Ishikawa (cell line): ENCODE measurements around the gene DPP4.

Experiments
- CEBPB ChIP-seq: IDR thresholded peaks from 2 replicates; pipeline ENCODE4 v1.6.1; 2012
- CREB1 ChIP-seq: IDR thresholded peaks from 2 replicates; pipeline ENCODE4 v1.6.1; 2012; ENCODE audit warnings: low read depth
- EGR1 ChIP-seq: IDR thresholded peaks from 2 replicates; pipeline ENCODE4 v1.6.1; 2012
- FOXM1 ChIP-seq: IDR thresholded peaks from 2 replicates; pipeline ENCODE4 v1.6.1; 2012; ENCODE audit warnings: low read depth, borderline replicate concordance
- MAX ChIP-seq: IDR thresholded peaks from 2 replicates; pipeline ENCODE4 v1.6.1; 2012
- NFIC ChIP-seq: IDR thresholded peaks from 2 replicates; pipeline ENCODE4 v1.6.1; 2012
- RAD21 ChIP-seq: IDR thresholded peaks from 2 replicates; pipeline ENCODE4 v1.6.1; 2012; ENCODE audit warnings: low read depth
- REST ChIP-seq: IDR thresholded peaks from 2 replicates; pipeline ENCODE4 v1.6.1; 2012; ENCODE audit warnings: low read depth, mild to moderate bottlenecking
- TAF1 ChIP-seq: IDR thresholded peaks from 2 replicates; pipeline ENCODE4 v1.6.1; 2012; ENCODE audit warnings: low read depth, mild to moderate bottlenecking
- TCF12 ChIP-seq: IDR thresholded peaks from 2 replicates; pipeline ENCODE4 v1.6.1; 2012; ENCODE audit warnings: low read depth
- TEAD4 ChIP-seq: IDR thresholded peaks from 2 replicates; pipeline ENCODE4 v1.6.1; 2012
- USF1 ChIP-seq: IDR thresholded peaks from 2 replicates; pipeline ENCODE4 v1.6.1; 2012
- YY1 ChIP-seq: IDR thresholded peaks from 2 replicates; pipeline ENCODE4 v1.6.1; 2012; ENCODE audit warnings: low read depth
- ZBTB7A ChIP-seq: IDR thresholded peaks from 2 replicates; pipeline ENCODE4 v1.6.1; 2012; ENCODE audit warnings: low read depth

Gene DPP4

GRCh38 chr2:162025121-162025911 lies 48.7 kb downstream of the DPP4 start:
- TF ChIP-seq YY1 (no peak), CEBPB (no peak), NFIC (no peak), REST (no peak), EGR1 (no peak), USF1 (no peak), FOXM1 (no peak), TEAD4 (no peak)

GRCh38 chr2:162022290-162022945 lies 51.6 kb downstream of the DPP4 start:
- TF ChIP-seq MAX (no peak), TAF1 (no peak), EGR1 (no peak), YY1 (no peak), FOXM1 (no peak), CEBPB (no peak), REST (no peak), RAD21 (no peak), NFIC (no peak), ZBTB7A (no peak), CREB1 (no peak), TEAD4 (no peak), USF1 (no peak)

GRCh38 chr2:162021516-162022058 lies 52.4 kb downstream of the DPP4 start:
- no peak for TF ChIP-seq MAX

- TF ChIP-seq TCF12: no peak
- no peak for TF ChIP-seq REST
- no peak for TF ChIP-seq CREB1
- TF ChIP-seq YY1: no peak
- no peak for TF ChIP-seq FOXM1
- TF ChIP-seq CEBPB: no peak
- TF ChIP-seq TEAD4: no peak
These were observed 55.5 kb downstream of the DPP4 start for GRCh38 chr2:162018530-162018929.

GRCh38 chr2:162017233-162017632 lies 56.8 kb downstream of the DPP4 start:
- TF ChIP-seq REST (no peak), TAF1 (no peak), TEAD4 (no peak), FOXM1 (no peak), MAX (no peak), EGR1 (no peak), TCF12 (no peak), ZBTB7A (no peak)
